SU-DHL-6 (cell line): Measurements from ENCODE around the gene TCF7L1.

Source experiments
- EZH2phosphoT487 ChIP-seq: fragments of 200-600 bp; sonication (generic), shearing (Covaris generic); conservative IDR thresholded peaks from 2 replicates; pipeline ENCODE4 v1.6.1; 2018; ENCODE audit warnings: mild to moderate bottlenecking, antibody characterized with exemption, low read length, moderate library complexity, mixed read lengths
- TF ChIP-seq, protein P1 (sequence below): fragments of 200-600 bp; sonication (generic); IDR thresholded peaks from one replicate; pipeline ENCODE4 v1.5.1; 2017; ENCODE audit warnings: antibody characterized with exemption, mild to moderate bottlenecking, low read length, moderate library complexity; ENCODE audit not compliant: insufficient read depth, poor library complexity, severe bottlenecking

DNA sequence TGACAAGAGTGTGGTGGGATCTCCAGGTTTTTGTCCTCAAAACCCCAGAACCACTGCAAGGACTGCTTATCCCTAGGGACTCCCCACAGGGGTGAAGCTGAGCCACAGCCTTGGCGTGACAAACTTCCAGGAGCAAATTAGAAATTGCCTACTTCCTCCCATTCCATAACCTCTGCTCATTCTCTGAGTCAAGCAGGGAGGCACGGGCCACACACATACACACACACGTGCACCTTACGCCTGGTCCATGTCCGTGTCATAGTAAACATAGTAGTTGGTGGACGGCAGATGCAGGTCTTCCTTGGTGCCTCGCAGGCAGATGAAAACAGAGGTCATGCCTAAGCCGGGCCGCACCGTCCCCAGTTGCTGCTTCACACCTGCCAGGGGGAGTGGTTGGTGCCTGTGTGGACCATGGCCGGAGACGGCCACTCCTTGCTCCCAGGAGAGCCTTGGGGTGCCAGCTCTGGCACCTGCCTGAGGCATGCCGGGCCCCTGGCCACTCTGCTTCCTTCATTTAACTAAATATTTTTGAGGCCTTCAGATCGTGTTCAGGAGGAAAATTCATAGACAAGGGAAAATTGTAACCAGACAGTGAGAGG is 211.3 kb downstream of the TCF7L1 start:
- TF ChIP-seq, protein P1, sequence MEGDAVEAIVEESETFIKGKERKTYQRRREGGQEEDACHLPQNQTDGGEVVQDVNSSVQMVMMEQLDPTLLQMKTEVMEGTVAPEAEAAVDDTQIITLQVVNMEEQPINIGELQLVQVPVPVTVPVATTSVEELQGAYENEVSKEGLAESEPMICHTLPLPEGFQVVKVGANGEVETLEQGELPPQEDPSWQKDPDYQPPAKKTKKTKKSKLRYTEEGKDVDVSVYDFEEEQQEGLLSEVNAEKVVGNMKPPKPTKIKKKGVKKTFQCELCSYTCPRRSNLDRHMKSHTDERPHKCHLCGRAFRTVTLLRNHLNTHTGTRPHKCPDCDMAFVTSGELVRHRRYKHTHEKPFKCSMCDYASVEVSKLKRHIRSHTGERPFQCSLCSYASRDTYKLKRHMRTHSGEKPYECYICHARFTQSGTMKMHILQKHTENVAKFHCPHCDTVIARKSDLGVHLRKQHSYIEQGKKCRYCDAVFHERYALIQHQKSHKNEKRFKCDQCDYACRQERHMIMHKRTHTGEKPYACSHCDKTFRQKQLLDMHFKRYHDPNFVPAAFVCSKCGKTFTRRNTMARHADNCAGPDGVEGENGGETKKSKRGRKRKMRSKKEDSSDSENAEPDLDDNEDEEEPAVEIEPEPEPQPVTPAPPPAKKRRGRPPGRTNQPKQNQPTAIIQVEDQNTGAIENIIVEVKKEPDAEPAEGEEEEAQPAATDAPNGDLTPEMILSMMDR: no peak
- TF ChIP-seq EZH2phosphoT487: no peak
